Pancreas (tissue), 10 donors: ENCODE data around the gene WARS2. TPM values are rescaled to one million over a fixed set of nuclear protein-coding genes. Genes with fewer than 3 reads are reported as not detected.

Source experiments
- ATAC-seq, 4 donors: fragments of 200-7000 bp; cut with Tn5 transposase; one replicate each; pipeline versions ENCODE4 v1.8.0 to v1.9.1; 2020; ENCODE audit warnings: mild to moderate bottlenecking in 4 of 4, moderate library complexity in 4 of 4
- DNase-seq, 6 donors: peaks; one replicate each; pipeline ENCODE4 v3.0.0-alpha.2; 2020
- FAIRE-seq: peaks from 2 replicates; lab custom pipeline; 2012; peaks lifted over from hg19 to GRCh38; lab: Jason Lieb, UNC
- H3K27ac ChIP-seq, 4 donors: fragments of 200-600 bp; sonication (generic); 1 replicate in 3 of 4; 2 replicates in 1 of 4; pipeline versions ENCODE4 v1.5.0 to v1.8.0; 2020
- H3K27me3 ChIP-seq, 4 donors: fragments of 200-600 bp; one replicate each; pipeline ENCODE4 v1.8.0; 2021
- H3K36me3 ChIP-seq, 3 donors: fragments of 200-600 bp; sonication (generic) in 1 of 3; one replicate each; pipeline versions ENCODE4 v1.5.0 to v1.8.0; 2020 to 2021
- H3K4me1 ChIP-seq, 3 donors: fragments of 200-600 bp; one replicate each; pipeline ENCODE4 v1.8.0; 2021
- H3K4me3 ChIP-seq, 4 donors: fragments of 200-600 bp; sonication (generic) in 2 of 4; one replicate each; pipeline versions ENCODE4 v1.5.0 to v1.8.0; 2020 to 2021
- H3K9me3 ChIP-seq, 4 donors: fragments of 200-600 bp; one replicate each; pipeline ENCODE4 v1.8.0; 2021
- WGBS, 2 donors: extraction: QIAGEN DNeasy Blood & Tissue Kit; methylation state at CpG; one replicate each; pipeline ENCODE4 v1.1.7; 2013; 5-methylcytosine and 5-hydroxymethylcytosine counted together
- intact Hi-C, 3 donors: fragments of 100-400 bp; cut with DNase I; formaldehyde crosslinking; loops; one replicate each; pipeline versions ENCODE4 v1.11.1 to v1.14.2; 2022
- polyA plus RNA-seq, 2 donors: library from polyadenylated mRNA; stranded (reverse); fragments of 200-250 nt; gene quantifications; one replicate each; pipeline ENCODE4 v1.2.3, GENCODE V29; 2013
- total RNA-seq, 6 donors: library from RNA; stranded (reverse); fragmentation: NEBNext Ultra II Directional in 4 of 6; extraction: Animal tissue kit (Norgen Biotek cat#: 25700) in 4 of 6; gene quantifications; one replicate each; pipeline versions ENCODE4 v1.2.1 to v1.2.4, GENCODE V29; 2021 to 2023
- TF ChIP-seq, protein P1 (sequence below), 4 donors: fragments of 200-600 bp; sonication (generic) in 3 of 4; IDR thresholded peaks; one replicate each; pipeline versions ENCODE4 v1.5.0 to v1.8.0; 2021; ENCODE audit warnings: antibody characterized with exemption in 4 of 4
- donor health status: healthy with polysubstance abuse.
- donor health status: DM: no; HTN: no; CAD: no; lungs with moderate emphysema.
- donor health status: DM: no; HTN: no; CAD: no.
- donor health status: control.
- donor health status: control.
- donor health status: Bipolar disorder and iron deficiency.
- donor health status: DM: yes; HTN: yes; CAD: no.
- donor health status: DM: no; HTN: no; CAD: no.
- donor health status: DM: no; HTN: no; CAD: no.
- donor health status: DM: yes; HTN: yes; CAD: no.

The WARS2 gene
- total and polyA plus RNA-seq, 8 donors, result 3.4 to 14.0 (median 9.4) TPM

DNA sequence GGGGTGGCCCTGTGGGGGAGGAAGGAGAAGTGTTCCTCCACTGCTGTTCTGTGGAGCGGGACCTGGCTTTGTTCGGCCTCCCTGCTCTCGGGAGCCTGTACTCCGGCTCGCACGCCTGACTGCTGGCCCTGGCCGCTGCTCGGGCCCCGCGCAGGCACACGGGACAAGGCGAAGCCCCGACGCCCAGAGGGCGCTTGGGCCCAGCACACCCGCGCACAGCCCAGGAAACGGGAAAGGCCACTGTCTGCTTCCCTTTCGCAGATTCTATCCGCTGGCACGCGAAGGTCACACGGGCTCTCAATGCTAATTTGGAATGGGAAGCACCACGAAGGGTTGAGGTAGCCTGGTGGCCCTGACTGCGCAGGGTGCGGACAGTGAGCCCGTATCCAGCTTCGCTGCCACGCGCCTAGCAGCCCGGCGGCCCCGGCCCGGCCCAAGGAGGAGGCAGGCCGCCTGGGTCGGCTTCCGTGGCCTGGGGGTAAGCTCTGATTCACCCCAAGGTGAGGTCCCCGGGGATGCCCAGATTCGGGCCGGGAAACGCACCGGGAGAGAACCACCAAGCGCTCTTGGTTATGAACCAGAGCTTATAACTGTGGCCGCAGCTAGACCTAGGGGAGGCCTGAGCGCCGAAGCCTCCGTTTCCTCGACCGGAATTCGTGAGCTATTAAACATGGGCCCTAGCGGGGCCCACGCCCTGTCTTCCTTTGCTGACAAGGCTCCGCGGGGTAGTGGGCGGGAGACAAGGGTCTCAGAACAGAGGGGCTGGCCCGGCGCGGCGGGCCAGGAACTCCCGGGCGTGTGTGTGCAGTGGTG lies 132.6 kb downstream of the WARS2 start:
- peak; percentile 54 to 62 (median 56) for ATAC-seq
- no peak overlapping the region for H3K27ac ChIP-seq

DNA sequence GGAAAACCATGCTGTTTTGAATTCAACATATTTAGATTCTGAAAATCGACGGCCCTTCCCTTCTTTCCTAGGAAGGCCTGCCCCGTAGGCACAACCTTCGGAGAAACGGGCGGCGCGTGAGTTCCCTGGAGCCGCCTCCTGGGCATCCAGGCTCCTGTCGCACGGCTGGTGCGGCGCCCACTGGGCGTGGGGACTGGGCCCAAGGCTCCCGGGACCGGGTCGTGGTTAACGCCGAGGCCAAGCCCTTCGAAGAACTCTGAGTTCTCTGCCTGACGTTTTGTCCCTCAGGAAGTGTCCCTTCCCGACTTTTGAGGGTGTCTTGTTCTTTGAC lies 133.1 kb downstream of the WARS2 start:
- Histone ChIP-seq H3K4me3 (peak overlapping the region in 1 of 4 donors; percentile 35), H3K27me3 (peaks cover 0 to 42% (median 11%) of the 10 kb centered on the region in 4 donors), H3K4me1 (peaks cover 0 to 15% (median 7%) of the 10 kb centered on the region in 3 donors), H3K36me3 (no peaks in the 10 kb centered on the region), H3K9me3 (no peaks in the 10 kb centered on the region), H3K27ac (no peak overlapping the region)
- 3 to 8% methylated on average over 22 of the region's 22 CpGs for WGBS, 2 donors
- intact Hi-C loops, result loop anchor here in 1 of 3 donors (10.0 kb wide), 1 partner anchor 853 kb away; no protein-coding TSS in a partner anchor
- peak in 1 of 6 donors; percentile 57 for DNase-seq
- FAIRE-seq, result no peak
- peak in 1 of 4 donors; percentile 27 for ATAC-seq
- TF ChIP-seq, protein P1, sequence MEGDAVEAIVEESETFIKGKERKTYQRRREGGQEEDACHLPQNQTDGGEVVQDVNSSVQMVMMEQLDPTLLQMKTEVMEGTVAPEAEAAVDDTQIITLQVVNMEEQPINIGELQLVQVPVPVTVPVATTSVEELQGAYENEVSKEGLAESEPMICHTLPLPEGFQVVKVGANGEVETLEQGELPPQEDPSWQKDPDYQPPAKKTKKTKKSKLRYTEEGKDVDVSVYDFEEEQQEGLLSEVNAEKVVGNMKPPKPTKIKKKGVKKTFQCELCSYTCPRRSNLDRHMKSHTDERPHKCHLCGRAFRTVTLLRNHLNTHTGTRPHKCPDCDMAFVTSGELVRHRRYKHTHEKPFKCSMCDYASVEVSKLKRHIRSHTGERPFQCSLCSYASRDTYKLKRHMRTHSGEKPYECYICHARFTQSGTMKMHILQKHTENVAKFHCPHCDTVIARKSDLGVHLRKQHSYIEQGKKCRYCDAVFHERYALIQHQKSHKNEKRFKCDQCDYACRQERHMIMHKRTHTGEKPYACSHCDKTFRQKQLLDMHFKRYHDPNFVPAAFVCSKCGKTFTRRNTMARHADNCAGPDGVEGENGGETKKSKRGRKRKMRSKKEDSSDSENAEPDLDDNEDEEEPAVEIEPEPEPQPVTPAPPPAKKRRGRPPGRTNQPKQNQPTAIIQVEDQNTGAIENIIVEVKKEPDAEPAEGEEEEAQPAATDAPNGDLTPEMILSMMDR (IDR thresholded peaks at IDR 0.05), result no peak

More for the DNA sequence above, 132.6 kb downstream of the WARS2 start:
- H3K36me3 ChIP-seq, result no peaks in the 10 kb centered on the region
- intact Hi-C loops, result loop anchor here in 1 of 3 donors (10.0 kb wide), 1 partner anchor 853 kb away; no protein-coding TSS in a partner anchor
- no peaks in the 10 kb centered on the region for H3K9me3 ChIP-seq
- H3K4me3 ChIP-seq, result peak overlapping the region in 2 of 4 donors; percentile 12 to 35
- peaks cover 0 to 15% (median 7%) of the 10 kb centered on the region in 3 donors for H3K4me1 ChIP-seq
- TF ChIP-seq, protein P1 (IDR thresholded peaks at IDR 0.05), result no peak
- DNase-seq (peak in 1 of 6 donors; percentile 62), FAIRE-seq (no peak)
- peaks cover 0 to 38% (median 11%) of the 10 kb centered on the region in 4 donors for H3K27me3 ChIP-seq
- 5 to 8% methylated on average over 61 of the region's 61 CpGs for WGBS, 2 donors

DNA sequence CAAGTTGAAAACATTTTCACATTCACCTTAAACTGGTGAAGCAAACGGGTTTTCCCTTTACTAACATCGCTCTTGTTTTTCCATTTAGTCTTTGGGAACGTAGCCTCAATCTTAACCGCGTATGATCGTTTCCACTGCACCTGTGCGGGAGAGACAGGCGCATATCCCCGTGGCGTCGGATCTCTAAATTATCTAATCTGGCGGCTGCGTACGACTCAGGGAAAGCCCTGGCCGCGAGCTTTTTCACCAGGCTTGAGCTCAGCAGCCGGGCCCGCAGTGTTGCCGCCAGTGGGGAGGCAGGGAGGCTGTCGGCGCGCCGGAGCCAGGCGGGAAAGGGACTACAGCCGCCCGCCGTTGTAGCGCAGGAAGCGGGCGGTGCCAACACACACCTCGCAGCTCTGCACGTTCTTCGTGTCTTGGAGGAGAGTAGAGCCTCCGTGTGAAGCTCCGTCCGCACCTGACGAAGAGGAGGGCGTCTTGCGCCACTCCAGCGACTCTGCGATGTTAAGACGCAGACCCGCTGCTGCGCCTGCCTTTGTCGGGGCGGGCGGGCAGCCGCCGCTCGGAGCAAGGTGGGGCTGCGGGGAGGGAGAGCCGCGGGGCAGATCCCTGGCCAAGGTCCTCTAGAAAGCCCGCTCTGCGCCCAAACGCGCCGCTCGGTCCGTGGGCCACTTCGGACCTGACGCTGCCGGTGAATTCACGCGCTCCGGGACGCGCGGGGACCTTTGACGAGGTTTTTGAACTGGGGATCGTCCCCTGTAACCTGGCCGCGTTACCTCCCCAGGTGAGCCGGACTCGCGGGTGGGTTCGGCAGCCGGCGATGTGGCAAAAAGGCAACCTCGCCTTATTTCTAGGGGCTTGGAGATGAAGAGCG lies 133.8 kb downstream of the WARS2 start:
- intact Hi-C loops, result loop anchor here in 1 of 3 donors (10.0 kb wide), 1 partner anchor 852 kb away; no protein-coding TSS in a partner anchor
- Histone ChIP-seq H3K4me1 (peaks cover 0 to 15% (median 7%) of the 10 kb centered on the region in 3 donors), H3K27ac (no peak overlapping the region), H3K36me3 (no peaks in the 10 kb centered on the region), H3K9me3 (no peaks in the 10 kb centered on the region), H3K4me3 (peak overlapping the region in 1 of 4 donors; percentile 3), H3K27me3 (peaks cover 0 to 44% (median 11%) of the 10 kb centered on the region in 4 donors)
- peak in 1 of 6 donors; percentile 52 for DNase-seq
- FAIRE-seq, result no peak
- 4 to 6% methylated on average over 65 to 81 of the region's 81 CpGs for WGBS, 2 donors
- TF ChIP-seq, protein P1 (IDR thresholded peaks at IDR 0.05), result no peak
- no peak for ATAC-seq

DNA sequence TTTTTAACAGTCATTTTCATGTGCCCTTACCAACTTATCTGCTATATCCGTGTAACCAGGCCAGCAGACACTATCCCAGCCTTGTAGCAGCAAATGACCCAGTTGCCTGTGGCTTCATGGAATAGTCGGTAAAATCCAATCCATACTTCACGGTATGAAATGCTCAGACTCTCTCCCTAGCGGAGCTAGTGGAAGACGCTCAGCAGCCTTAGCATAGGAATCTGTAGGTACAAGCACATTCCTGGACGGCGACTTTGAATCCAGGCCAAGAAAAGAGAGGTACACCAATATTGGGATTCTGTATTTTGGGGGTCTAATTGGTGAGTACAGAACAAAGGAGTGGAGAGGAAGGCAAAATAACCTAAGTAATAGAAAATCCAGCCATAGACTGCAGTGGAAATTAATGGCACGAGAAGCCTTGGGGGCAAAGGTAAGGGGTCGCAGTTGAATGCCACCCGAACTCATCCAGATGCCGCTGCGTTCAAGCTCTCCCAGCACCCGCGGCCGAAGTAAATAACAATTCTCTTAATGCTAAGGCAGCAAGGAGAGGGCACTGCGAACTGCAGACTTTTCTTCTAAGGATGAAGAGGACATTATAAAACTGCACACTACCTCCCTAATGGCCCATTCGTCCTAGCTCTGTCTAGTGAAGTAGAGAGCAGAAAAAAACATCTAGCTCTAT lies 134.6 kb downstream of the WARS2 start:
- no peak for DNase-seq
- ATAC-seq, result no peak
- Histone ChIP-seq H3K36me3 (no peaks in the 10 kb centered on the region), H3K4me3 (no peak overlapping the region), H3K27me3 (peaks cover 0 to 51% (median 13%) of the 10 kb centered on the region in 4 donors), H3K27ac (no peak overlapping the region), H3K9me3 (no peaks in the 10 kb centered on the region), H3K4me1 (peaks cover 0 to 19% (median 7%) of the 10 kb centered on the region in 3 donors)
- no peak for FAIRE-seq
- 11 to 19% methylated on average over 17 of the region's 17 CpGs for WGBS, 2 donors
- TF ChIP-seq, protein P1 (IDR thresholded peaks at IDR 0.05), result no peak
- intact Hi-C loops, result loop anchor here in 1 of 3 donors (10.0 kb wide), 1 partner anchor 851 kb away; no protein-coding TSS in a partner anchor
